Kidney epithelial cell (primary cell): ENCODE measurements around the gene LLCFC1. TPM values are rescaled to one million over a fixed set of nuclear protein-coding genes. Genes with fewer than 3 reads are reported as not detected.

Experiments used
- DNase-seq: peaks from one replicate; pipeline ENCODE4 v3.0.0-alpha.2; 2010; ENCODE audit warnings: low read depth
- H3K27me3 ChIP-seq: 2 replicates; pipeline ENCODE4 v1.6.0; 2011; ENCODE audit warnings: low read length; ENCODE audit not compliant: control insufficient read depth, insufficient read depth
- H3K36me3 ChIP-seq: 2 replicates; pipeline ENCODE4 v1.5.1; 2011; ENCODE audit warnings: low read length; ENCODE audit not compliant: control insufficient read depth, insufficient read depth
- H3K4me3 ChIP-seq: 2 replicates; pipeline ENCODE4 v1.5.1; 2011; ENCODE audit warnings: low read depth, mild to moderate bottlenecking, control low read depth, low read length
- CTCF ChIP-seq: IDR thresholded peaks from 2 replicates; pipeline ENCODE4 v1.5.1; 2011; ENCODE audit warnings: mild to moderate bottlenecking, moderate library complexity, low read length, control low read depth, inconsistent platforms; ENCODE audit not compliant: insufficient read depth, poor library complexity, severe bottlenecking
- total RNA-seq: library from RNA; depleted of rRNA; stranded (reverse); fragments of >200 nt; gene quantifications from 2 replicates; pipeline ENCODE4 v1.2.3, GENCODE V29; 2015

LLCFC1 gene
- total RNA-seq, 1 donor from 2014 or later: not detected

DNA sequence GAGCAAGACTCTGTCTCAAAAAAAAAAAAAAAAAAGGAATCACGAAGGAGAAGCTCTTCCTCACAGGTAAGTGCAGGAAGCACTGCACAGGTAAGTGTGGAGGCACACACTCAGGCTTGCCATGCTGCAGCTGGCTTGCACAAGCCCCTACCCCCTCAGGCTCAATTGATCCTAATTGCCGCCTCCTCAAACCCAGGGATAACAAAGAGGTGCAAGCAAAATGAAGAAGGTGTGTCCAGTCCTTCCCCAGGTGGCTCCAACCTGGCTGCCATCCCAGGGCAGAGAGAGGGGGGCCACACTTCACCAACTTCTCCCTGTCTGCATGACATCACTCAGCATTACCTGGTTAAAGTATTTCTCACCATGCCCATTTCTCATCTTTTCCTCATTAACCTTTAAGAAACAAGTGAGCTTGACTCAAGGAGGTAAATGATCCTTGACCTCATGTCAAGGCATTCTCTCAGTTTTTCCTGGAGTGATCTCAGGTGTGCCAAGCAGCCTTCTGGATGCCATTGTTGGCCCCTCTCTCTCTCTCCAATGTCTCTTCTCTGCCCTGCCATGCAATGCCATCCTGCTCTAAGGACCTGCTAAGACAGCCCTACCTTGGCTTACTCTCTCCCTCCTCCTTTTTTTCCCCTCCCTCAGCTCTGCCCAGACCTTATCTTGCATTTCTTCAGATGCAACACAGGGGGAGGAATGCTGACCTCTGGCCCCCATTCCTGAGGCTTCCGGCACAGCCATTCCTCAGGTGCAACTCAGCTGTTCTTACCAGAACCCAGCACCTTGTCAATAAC, 40.7 kb upstream of the LLCFC1 start:
- no peak for TF ChIP-seq CTCF
- DNase-seq: no peak
- H3K36me3 ChIP-seq: no peaks in the 10 kb centered on the region
- no peaks in the 10 kb centered on the region for H3K27me3 ChIP-seq
- no peak overlapping the region for H3K4me3 ChIP-seq

DNA sequence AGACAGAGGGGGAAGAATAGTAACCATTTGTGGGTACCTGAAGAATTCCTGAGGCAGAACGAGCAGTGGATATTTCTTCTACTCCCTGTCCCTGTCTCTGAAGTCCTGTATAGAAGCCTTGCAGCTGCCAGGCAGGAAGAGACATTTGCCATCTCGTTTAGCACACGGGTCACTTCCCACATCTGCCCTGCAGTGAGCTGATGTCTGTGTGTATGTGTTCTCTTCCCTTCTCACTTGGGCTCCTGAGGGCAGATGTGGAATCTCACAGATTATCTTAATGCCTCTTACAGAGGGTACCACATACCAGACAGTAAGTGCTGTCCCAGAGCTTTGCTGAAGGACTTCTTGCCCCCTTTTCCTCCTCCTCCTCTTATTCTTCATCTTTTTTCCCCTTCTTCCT, 39.6 kb upstream of the LLCFC1 start:
- H3K4me3 ChIP-seq: no peak overlapping the region
- TF ChIP-seq CTCF: no peak
- no peaks in the 10 kb centered on the region for H3K36me3 ChIP-seq
- no peak for DNase-seq
- H3K27me3 ChIP-seq: no peaks in the 10 kb centered on the region

DNA sequence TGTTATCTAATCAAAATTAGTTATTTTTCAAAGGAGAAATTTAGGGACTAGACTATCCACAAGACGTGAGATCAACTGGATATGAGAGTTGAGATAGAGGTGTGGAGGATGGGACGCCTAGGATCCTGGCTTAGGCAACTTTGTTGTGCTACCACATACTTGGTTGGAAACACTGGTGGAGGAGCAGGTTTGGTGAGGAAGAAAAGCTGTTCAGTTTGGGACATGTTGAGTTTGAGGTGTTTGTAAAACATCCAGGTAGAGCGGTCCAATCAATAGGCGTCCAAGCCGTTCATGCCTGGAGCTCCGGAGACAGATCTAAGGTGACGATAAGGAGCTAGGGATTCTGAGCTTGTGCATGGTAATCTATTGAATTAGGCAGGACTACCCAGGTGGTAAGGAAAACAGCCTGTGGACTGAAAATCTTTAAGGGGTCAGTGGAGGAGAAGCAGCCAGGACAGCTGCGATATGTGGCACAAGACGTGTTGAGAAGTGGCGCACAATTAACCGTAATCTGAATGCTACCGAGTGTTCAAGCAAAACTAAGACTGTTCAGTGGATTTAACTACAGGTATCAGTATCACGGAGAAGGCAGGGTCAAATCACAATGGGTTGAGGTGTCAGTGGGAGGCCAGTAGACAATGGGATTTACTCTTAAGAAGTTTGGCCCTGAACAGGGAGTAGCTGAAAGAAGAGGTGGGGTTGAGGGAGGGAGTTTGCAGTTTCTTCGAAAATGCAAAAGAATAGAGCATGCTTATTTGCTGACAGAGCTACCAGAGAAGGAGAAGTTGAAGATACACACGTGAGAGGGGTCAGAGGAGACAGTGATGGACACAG, 37.6 kb upstream of the LLCFC1 start:
- no peaks in the 10 kb centered on the region for H3K27me3 ChIP-seq
- H3K36me3 ChIP-seq: no peaks in the 10 kb centered on the region
- no peak for TF ChIP-seq CTCF
- H3K4me3 ChIP-seq: no peak overlapping the region
- no peak for DNase-seq

GRCh38 chr7:142904128-142904527, 35.2 kb upstream of the LLCFC1 start:
- DNase-seq: no peak

GRCh38 chr7:142905759-142906158, 33.5 kb upstream of the LLCFC1 start:
- no peaks in the 10 kb centered on the region for H3K27me3 ChIP-seq
- H3K4me3 ChIP-seq: no peak overlapping the region
- DNase-seq: no peak
- no peak for TF ChIP-seq CTCF
- H3K36me3 ChIP-seq: no peaks in the 10 kb centered on the region

More at GRCh38 chr7:142904128-142904527, 35.2 kb upstream of the LLCFC1 start:
- TF ChIP-seq CTCF: no peak
- H3K4me3 ChIP-seq: no peak overlapping the region
- H3K36me3 ChIP-seq: no peaks in the 10 kb centered on the region
- no peaks in the 10 kb centered on the region for H3K27me3 ChIP-seq

- Histone ChIP-seq H3K27me3 (no peaks in the 10 kb centered on the region), H3K4me3 (no peak overlapping the region), H3K36me3 (no peaks in the 10 kb centered on the region)
- DNase-seq: no peak
- no peak for TF ChIP-seq CTCF
Observed at GRCh38 chr7:142906643-142907042, 32.6 kb upstream of the LLCFC1 start.
